HG02938 (cell line): ENCODE data around the gene CARD9.

Source experiments
- ATAC-seq: cut with Tn5 transposase; IDR thresholded peaks from one replicate; pipeline ENCODE4 v1.9.1; 2021; ENCODE audit warnings: mild to moderate bottlenecking, moderate library complexity; ENCODE audit not compliant: unreplicated experiment

CARD9 gene

DNA sequence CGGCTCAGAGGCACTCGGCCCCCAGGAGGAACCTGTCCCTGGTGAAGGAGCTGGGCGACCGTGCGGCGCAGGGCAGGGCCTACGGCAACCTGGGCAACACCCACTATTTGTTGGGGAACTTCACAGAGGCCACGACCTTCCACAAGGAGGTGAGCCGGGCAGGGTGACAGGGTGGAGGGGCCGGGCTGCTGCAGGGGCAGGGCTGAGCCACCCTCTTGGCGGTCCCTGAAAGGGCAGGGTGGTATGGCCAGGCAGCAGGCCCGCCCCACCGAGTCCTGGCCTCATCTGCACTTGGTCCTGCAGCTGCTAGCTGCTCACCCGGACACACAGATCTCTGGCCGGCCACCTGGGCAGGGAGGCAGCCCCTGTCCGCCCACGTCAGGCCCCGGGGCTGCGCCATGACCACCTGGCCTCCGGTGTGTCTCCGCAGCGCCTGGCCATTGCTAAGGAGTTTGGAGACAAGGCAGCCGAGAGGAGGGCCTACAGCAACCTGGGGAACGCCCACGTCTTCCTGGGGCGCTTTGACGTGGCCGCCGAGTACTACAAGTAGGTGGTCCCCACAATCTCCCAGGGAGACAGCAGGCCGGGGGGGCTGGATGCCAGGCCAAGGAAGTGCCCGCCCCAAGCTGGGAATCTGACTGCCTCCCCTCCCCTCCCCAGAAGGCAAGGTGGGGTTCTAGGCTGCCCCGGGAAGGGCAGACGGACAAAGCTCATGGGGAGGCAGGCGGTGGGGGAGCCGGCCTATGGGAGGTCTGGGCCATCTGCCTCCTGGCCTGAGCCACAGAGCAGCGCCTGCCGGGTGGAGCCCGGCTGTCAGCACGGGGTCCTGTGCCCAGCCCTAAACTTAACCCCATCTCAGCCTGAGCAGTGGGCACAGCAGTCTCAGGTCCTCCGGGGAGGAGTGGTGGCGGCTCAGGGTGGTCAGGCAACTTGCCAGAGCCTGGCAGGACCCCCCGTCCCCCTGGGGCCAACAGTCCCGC lies 35.8 kb downstream of the CARD9 start:
- no peak for ATAC-seq

DNA sequence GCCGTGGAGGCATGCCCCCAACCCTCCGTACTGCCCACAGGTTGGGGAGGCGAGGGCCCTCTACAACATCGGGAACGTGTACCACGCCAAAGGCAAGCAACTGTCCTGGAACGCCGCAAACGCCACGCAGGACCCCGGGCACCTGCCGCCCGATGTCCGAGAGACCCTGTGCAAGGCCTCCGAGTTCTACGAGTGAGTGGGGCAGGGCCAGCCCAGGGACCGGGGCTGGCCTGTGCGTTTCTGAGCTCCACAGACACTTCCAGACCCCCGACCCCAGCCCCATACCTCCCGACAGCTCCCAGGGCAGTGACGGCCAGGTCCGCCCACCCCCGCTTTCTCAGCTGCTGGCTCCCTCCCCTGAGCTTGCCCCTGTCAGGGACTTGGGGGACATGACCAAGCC lies 36.6 kb downstream of the CARD9 start:
- no peak for ATAC-seq

DNA sequence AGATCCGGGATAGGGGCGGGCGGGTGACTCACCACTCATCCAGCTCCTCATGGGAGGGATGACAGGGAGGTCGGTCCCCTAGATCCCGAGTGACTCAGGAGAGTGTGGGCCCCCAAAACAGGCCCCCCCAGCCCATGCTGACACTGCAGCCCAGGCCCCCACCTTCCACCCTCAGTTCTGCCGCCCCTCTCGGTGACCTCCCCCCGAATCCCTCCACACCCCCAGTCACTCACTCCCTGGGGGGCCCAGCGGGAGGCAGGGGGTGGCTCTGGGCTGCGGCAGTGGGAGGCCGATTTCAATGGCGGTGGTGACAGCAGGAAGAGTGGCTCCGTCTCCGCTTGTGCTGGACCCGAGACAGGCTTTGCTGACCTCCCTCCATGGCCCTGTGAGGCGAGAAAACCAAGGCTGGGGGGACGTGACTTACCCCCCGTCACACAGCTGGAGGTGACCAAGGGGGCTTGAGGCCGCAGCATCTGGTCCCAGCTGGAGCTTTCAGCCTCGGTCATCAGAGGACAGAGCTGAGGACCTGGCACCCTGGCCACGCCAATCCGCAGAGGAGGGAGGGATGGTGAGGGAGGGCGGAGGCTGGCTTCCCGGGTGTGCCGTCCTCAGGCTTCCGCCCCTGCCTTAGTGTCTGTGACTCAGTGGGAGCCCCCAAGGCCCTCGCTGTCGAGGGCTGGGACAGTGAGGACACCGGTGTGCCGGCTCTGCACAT lies 37.2 kb downstream of the CARD9 start:
- no peak for ATAC-seq

DNA sequence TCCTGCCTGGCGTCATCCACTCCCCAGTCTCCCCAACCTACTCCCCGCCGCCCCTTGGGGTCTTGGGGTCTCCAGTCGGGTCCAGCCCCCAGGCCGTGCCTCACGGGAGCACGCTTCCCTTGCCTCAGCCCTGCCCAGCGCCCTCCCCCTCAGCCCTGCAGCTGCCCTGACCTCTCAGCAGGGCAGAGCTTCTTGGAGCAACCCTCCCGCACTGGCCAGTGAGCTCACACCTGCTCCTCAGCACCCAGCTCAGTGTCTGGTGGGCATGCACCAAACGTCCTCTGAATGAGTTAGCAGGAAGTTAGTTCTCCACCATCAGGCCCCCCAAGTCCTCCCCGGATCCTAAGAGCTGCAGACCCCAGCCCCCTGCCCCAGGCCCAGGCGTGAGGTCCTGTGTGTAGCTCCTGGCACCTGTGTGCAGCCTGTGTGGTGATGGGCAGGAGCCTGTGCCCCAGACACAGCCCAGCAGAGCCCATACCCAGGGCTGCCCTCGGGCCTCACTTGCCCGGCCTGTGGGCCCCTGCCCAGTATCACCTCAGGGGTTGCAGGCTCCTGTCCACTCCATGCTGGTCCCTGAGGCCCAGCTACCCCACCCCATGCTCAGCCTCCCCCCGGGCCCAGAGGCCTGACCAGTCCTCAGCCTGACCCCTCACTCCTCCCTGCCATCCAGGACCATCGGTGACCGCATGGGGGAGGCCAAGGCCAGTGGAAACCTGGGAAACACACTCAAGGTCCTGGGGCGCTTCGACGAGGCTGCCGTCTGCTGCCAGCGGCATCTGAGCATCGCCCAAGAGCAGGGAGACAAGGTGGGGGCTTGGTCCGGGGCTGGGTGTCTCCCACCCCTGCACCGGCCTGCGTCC lies 37.9 kb downstream of the CARD9 start:
- no peak for ATAC-seq

DNA sequence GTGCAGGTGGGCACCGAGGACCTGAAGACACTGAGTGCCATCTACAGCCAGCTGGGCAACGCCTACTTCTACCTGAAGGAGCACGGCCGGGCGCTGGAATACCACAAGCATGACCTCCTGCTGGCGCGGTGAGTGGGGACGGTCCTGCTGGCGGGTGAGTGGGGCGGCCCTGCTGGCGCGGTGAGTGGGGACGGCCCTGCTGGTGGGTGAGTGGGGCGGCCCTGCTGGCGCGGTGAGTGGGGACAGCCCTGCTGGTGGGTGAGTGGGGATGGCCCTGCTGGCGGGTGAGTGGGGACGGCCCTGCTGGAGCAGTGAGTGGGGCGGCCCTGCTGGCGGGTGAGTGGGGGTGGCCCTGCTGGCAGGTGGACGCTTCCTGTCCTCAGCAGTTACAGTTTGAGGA lies 38.9 kb downstream of the CARD9 start:
- ATAC-seq: no peak

DNA sequence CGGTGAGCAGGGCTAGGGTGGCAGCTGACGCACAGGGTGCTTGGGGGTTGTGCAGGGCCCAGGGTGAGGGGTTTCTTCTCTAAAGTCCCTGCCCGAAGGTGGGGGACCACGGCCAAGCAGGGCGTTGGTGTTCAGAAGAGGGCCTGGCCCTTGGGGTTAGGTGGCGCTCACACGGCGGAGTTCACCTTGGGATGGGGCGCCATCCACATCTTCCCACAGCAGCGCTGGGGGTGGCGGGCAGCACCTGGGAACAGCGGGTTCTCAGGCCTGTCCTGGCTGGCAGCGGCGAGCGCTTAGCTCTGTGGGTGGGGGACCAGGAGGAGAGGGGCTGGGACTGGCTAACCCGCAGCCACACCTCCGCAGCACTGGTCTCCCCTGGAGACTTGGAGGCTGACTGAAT lies 40.0 kb downstream of the CARD9 start:
- ATAC-seq: no peak

DNA sequence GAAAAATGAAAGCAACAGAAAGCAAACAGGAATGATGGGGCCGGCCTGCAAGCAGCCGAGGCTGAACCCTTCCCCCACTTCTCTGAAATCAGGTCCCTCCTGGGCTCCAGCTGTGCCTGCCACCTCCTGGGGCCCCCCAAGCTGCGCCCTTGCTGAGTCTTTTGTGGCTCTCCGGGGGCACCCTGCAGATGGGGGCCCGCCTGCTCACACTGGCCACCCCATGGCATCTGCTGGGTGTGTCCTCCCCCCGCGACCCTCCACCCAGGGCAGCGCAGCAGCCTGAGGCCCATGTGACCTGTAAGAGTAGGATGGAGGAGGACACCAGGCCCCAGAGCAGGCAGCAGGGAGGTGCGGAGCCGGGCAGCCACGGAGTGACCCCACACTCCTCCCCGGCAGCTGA lies 40.4 kb downstream of the CARD9 start:
- ATAC-seq: no peak

DNA sequence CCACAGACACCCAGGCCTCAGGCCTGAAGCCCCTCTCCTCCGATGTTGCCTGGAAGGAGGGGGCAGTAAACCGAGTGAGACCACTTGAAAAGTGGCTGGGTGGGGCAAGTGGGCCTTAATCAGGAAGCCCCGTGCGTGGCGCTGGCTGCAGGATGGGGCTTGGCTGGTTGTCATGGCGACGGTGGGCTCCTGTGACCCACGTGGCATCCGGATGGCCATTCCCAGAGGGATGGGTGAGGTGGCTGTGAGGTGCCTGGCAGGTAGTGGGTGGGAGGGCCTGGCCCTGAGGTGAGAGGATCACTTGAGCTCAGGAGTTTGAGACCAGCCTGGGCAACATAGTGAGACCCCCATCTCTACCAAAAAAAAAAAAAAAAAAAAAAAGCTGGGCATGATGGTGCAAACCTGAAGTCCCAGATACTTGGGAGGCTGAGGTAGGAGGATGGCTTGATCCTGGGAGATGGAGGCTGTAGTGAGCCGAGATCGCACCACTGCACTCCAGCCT lies 40.9 kb downstream of the CARD9 start:
- no peak for ATAC-seq

DNA sequence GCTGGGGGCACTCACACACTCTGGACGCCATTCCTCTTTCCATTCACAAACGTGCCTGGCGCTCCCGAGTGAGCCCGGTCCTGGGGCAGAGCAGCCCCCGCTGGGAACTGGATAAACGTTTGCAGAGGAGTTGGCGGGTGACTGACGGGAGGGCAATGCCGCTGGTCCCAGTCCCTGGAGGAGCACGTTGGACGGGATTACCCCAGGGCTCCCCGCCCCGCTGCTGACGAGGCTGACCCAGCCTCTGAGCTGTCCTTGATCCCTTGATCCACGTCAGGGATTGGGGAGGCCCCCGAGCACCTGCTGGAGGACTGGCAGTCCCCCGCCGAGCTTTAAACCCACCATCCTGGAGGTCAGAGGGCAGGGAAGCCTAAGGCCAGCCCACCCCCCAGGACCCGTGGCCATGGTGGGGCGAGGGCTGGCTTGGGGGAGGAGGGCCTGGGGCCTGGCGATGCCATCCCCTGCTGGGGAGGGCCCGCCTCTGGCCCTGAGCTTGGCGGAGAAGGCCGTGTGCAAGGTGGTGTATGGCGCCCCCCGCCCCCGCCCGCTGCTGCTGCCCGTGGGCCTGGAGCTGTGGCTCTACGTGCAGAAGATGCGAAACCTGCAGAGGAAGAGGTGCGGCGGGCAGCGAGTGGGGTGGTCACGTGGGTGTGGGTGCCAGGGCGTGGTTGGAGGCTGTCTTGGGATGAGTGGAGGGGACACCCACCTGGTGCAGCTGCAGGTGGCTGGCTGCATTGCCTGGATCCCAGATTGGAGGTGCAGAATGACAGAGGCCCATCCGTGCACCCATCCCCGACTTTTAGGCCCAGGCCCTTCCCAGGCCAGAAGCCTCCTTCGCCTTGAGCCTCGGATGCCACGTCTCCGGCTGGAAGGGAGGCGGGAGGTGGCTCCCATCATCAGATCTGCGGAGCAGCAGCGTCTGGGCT lies 41.6 kb downstream of the CARD9 start:
- ATAC-seq: no peak

DNA sequence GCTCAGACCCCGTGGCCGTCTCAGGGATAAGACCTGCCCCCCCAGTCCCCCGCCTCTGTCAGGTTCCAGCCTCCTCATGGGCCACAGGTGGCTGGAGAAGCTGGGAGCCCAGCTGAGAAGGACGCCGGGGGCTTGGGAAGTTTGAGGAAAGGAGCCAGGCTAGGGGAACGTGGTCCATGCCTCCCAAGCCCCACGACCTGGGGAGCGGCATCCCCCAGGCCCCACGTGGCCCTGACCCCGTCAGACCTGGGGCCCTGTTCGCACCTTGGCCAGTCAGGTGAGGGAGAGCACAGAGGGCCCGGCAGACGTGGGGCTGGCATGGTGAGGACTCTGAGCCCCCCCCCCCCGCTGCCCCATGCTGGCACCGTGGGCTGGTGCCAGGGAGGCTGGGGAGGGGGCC lies 42.4 kb downstream of the CARD9 start:
- ATAC-seq: no peak

DNA sequence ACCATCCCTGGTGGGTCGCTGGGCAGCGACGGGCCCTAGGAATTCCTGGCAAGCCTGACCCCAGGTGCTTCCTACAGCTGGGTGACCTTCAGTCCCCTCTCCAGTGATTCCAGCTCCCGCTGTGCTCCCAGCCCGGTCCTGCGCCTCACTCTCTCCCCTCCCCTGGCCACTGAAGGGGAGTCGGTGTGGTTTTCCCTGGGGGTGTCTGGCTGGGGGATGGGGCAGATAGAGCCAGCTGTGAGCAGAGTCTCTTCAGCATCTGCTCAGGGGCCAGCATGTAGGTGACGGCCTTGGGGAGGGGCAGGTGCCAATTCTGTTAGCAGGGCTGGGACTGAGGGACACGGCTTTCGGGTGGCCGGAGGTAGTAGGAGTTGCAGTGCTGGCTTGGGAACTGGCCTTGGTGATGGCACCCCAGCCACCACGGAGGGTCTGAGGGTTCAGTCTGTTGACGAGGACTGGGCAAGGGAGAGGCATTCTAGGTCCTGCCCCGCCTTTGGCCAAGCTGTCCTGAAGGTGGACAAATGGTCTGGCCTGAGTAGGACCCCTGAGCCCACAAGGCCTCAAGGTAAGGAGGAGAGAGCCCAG lies 43.0 kb downstream of the CARD9 start:
- ATAC-seq: no peak

DNA sequence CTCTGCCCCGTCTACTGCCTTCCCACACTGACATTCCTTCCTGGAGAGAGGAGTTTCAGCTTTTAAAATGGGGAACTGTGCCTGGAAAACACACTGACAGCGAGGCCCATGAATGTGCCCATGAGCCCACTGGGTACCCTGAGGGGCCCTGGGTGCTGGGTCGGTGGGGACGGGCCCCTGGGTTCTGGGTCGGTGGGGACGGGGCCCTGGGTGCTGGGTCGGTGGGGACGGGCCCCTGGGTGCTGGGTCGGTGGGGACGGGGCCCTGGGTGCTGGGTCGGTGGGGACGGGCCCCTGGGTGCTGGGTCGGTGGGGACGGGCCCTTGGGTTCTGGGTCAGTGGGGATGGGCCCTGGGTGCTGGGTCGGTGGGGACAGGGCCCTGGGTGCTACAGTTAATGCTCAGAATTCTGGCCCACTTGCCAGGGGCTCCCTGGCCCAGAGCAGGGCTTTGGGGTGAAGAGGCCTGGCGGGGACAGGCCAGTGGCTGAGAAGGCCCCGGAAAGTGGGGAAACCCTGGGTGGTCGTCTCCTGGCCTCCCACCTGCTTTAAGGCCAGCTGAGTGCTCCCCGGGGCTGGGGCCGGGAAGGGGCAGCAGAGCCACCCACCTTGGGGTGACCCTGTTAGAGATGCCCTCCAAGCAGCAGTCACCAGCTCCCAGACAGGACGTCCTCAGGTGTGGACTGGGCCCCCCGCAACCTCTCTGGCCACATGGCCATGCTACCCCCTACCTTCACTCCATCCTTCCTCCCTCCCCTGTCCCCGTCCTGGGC lies 43.6 kb downstream of the CARD9 start:
- ATAC-seq: no peak

DNA sequence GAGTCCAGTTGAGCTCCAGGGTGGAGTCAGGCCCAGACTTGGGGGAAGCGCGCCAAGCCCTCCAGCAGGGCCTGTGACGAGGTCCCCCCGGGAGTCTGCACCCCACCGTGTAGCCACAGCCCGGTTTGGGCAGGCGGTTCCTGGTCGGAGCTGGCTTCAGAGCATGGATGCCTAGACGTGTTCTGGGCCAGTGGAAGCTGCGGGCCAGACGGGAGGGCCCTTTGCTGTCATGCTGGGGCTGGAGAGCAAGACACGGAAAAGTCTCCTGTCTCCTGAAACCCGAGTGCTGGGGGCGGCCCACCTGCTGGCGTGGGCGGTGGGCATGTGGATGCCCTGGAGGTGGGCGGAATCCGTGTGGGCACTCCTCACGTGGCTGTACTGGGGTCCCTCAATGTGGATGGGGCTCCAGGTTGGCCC lies 44.2 kb downstream of the CARD9 start:
- ATAC-seq: no peak

DNA sequence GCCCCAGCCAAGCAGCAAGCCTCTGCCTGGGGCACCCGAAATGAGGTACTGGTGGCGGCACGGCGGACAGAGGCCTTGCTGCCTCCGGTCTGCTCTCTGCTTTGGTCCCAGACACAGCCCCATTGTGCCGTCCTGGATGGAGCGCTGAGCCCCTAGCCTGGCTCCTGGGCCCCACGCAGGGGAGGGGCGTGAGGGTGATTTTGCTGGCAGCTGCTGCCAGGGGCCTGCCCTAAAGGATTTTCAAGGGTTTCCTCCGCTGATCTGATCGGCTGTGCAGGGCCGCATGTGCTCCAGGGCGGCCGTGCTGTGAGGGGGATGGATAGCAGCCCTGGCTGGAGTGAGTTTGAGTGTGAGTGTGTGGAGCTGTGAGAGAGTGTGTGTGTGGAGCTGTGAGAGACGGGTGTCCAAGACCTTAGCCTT lies 44.8 kb downstream of the CARD9 start:
- ATAC-seq: no peak

DNA sequence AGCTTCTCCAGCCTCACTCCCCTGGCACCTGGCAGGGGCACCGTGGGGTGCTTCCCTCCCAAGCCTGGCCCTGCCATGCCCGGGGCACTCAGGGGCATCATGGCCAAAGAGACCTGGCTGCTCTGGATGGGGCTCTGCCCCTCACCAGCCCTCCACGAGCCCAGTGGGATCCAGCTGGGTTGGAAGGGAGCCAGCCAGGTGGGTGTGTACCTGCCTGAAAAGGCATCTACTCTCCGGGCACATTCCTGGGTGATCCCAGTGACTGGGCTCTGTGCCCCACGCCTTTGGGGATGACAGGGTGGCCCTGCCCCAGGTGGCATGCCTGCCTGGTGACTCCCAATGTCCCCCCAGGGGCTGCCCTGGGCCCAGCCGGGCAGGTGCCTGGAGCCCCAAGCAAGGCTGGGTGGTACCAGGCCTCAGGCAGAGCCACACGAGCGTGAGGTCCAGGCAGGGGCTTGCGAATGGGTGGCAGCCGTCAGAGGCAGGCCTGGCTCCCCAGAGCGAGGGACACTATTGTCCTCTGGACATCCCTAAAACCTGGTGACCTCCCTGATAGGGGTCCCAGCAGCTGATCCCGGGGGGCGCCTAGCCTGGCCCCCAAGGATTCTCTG lies 45.4 kb downstream of the CARD9 start:
- no peak for ATAC-seq

DNA sequence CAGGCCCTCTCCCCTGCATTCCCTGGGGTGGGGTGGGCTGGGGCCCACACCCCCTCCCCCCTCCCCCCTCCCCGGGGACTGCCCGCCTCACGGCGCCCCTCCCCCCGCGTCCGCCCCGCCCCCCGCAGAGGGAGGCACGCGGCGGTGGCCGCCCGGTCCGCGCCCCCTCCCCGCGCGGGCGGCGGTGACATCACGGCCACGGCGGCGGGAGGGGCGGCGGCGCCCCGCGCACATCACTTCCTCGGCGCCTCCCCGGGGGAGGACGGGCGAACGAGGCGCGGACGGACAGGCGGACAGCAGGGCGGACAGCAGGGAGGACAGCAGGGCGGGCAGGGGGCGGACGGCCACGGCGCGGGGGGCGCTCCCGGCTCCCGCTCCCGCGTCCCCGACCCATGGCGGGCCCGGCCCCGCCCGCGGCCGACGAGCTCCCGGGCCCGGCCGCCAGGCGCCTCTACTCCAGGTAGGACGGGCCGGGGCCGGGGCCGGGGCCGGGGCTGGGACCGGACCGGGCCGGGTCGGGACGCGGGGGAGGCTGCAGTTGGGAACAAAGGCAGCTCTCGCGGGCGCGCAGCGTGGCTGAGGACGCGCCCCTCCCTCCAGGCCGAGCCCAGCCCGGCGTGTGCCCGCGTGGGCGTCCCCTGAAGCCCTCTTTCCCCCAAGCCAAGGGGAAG lies 46.0 kb downstream of the CARD9 start, which contains the start of gene GPSM1:
Gene GPSM1, plus strand, starts transcription at position 236 of the 671 bp plus-strand sequence. Its CDS starts 157 bp downstream, at position 393.
- ATAC-seq: no peak

DNA sequence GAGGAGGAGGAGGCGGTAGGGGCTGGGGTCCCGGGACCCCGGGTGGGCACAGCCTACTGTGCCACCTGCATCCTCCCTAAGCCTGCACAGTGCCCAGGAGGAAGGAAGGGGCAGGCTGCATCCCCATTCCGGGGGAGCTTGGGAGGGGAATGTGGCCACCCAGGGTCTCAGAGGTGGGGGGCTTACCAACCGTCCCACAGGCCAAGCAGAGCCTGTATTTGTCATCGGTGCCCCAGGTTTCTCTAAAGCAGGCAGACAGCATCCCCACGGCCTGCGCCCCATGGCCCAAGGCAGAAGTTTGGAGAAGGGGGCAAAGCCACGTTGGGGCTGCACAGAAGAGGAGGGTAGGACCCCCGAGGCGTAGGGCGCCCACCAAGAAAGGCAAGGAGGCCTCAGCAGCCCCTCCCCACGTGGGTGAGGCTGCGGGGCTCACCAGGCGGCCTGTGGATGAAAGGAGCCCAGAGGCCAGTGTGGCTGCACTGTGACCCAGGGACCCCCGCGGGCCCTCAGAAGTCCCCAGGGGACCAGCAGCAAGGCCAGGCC lies 46.6 kb downstream of the CARD9 start:
- ATAC-seq: no peak
